Astrocyte (in vitro differentiated cells and primary cell): ENCODE measurements around the gene SAMHD1.

Source experiments
- EZH2 ChIP-seq: IDR thresholded peaks from 2 replicates; pipeline ENCODE4 v1.6.1; 2012; ENCODE audit warnings: mild to moderate bottlenecking, low read length, inconsistent platforms; ENCODE audit not compliant: insufficient read depth
- TF ChIP-seq, protein P1 (sequence below): IDR thresholded peaks from 2 replicates; pipeline ENCODE4 v1.5.1; 2011; ENCODE audit warnings: low read depth, mild to moderate bottlenecking, inconsistent platforms, low read length, moderate library complexity; ENCODE audit not compliant: insufficient read depth

DNA sequence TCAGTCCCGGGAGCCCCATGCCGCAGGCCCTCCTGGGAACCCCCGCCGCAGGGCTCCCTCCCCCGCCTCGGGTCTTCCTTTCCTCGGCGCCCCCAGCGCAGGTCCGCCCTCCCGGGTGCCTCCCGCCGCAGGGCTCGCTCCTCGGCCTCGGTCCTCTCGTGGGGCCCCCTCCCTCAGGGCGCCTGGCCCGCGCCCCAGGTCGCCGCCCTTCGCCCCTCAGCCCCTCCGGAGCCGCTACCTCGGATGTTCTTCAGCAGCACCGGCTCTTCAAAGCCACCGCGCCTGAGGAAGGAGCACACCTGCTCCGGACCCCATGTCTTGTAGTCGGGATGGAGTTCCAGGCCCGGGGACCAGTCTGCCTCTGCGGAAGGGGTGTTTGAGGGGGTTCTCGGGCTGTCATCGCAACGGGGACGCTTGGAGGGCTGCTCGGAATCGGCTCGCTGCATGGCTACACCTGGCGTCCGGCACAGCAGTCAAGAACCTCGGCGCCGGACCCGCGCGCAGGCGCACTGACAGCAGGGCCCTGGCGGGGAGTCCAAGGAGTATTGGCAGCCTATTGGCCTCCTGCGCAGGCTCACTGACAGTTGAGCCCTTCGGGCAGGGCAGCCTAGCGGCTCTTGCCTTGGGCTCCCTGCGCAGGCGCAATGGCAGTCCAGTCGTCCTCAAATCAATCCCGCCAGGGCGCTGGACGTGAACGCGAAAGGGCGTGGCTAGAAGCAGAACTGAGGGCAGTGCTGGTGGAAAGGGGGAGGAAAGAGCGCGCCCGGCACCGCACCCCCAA, at the start of gene SAMHD1:
- TF ChIP-seq, protein P1, sequence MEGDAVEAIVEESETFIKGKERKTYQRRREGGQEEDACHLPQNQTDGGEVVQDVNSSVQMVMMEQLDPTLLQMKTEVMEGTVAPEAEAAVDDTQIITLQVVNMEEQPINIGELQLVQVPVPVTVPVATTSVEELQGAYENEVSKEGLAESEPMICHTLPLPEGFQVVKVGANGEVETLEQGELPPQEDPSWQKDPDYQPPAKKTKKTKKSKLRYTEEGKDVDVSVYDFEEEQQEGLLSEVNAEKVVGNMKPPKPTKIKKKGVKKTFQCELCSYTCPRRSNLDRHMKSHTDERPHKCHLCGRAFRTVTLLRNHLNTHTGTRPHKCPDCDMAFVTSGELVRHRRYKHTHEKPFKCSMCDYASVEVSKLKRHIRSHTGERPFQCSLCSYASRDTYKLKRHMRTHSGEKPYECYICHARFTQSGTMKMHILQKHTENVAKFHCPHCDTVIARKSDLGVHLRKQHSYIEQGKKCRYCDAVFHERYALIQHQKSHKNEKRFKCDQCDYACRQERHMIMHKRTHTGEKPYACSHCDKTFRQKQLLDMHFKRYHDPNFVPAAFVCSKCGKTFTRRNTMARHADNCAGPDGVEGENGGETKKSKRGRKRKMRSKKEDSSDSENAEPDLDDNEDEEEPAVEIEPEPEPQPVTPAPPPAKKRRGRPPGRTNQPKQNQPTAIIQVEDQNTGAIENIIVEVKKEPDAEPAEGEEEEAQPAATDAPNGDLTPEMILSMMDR: no peak
- TF ChIP-seq EZH2: no peak
